Measurements from ENCODE around the gene KYAT1.
A peak's percentile ranks its signal among the peaks of the same experiment; 100 is the strongest.

KYAT1 gene

DNA sequence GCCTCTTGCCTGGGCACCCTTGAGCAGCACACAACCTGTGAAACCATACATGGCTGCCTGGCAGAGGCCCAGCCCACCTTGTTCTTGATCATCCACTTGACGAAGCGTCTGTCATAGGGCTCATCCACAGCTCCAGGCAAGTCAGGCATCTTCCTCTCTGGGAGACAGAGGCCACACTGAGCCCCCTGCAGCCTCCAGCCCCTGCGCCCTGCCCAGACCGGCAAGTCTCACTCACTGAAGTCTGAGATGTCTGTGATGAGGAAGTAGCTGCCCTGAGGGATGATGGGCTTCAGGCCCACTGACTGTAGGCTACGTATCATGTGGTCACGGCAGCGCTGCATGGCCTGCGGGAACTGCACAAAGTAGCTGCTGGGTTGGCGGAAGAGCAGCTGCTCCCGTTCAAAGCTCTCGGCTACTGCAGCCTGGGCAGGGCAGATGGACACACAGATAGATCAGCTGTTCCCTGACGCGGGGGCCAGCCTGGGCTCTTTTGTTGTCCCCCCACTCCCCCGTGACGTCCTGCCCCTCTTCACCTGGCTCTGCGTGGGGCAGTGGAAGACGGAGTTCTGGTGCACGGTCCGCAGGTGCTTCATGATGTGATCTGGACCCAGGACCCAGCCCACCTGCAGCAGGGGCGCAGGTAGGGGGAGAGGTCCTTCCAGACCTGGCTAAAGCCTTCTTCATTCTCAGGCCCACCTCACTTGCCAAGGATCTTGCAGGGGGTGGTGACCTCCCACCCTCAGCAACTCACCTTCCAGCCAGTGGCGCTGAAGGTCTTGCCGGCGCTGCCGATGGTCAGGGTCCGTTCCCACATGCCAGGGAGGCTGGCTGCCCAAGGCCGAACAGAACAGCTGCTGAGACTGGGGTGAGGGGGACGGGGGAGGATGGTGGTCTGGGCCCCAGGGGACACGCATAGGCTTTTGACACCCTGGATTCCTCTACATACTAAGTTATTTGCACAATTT, 46.2 kb downstream of the KYAT1 start:
- no peak for DNase-seq

DNA sequence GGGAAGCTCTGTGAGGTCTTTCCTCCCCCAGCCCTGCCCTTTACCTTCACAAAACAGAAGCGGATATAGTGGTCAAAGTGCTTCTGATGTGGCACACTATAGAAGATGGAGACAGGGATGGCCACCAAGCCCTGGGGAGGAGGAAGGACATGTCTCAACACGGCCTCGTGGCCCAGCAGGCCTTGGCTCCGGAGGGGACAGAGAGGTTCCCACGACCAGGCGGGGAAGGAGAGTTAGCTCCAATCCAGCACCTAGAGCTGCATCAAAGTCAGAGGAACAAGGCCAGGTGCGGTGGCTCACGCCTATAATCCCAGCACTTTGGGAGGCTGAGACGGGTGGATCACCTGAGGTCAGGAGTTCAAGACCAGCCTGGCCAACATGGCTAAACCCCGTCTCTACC, 48.1 kb downstream of the KYAT1 start:
- no peak for DNase-seq

DNA sequence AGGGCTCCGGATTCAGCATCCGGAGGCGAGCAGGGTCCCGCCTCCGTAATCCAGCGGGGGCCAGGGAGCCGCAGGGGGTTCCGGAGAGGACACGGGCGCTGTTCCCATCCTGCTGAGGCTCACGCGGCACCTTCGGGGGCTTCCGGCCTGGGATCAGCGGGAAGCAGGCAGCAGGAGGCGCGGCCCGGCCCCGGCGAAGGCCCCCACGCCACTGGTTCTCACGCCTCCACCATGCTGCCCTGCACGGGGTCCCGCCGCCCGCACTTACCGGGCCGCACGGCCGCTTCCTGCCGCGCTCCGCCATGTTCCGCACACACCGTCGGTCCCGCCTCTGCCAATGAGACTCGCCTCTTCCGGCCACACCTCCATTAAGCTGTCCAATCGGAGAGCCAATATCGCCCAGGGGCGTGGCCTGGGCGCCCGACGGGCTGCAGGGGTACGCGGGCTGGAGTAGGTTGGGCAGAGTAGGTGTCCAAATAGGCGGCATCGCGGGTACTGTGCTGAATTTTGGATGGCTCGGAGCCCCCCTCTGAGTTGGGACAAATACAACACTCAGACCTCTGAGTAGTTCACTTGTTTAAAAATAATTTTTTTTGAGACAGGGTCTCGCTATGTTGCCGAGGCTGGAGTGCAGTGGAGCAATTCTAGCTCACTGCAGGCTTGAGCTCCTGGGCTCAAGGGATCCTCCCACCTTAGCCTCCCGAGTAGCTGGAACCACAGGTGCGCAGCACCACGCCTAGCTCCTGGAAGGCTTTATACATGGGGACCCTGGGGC, 52.1 kb downstream of the KYAT1 start, which contains the start of gene SPOUT1:
Gene SPOUT1, minus strand, starts transcription at position 318 of the 775 bp plus-strand sequence. Its CDS starts 14 bp downstream, at position 304.
- peak; percentile 96 for DNase-seq

DNA sequence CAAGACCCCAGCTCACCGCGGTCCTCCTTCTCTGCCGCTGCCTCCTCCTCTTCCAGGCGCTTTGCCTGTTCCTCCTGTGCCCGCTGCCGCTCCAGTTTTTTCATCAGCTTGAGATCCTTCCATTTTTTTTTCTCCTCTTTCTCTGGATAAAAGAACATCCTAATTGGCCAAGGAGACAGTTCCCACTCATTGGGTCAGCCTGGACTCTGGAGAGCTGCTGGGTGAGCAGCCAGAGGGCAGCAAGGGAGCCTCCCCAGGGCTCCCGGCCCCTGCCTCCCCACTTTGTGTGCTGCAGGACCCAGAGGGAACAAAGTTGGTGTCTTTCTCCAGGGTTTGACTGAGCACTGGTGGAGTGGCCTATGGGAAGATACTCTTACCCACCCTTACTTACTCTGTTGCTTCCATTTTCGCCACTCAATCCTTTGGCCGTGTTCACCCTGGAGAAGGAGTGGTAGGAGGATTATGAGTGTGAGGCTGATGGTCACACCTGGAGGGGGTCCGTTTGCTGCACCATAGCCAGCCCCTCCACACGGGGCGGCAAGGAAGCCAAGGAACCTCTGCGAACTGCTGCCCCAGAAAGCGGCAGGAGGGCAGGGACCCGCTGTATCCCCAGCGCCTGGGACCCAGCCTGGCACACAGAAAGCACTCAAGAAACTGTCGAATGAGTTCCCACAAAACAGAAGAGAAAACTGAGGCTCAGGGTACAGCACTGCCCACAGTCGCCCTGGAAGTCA, 52.9 kb downstream of the KYAT1 start:
- no peak for DNase-seq

DNA sequence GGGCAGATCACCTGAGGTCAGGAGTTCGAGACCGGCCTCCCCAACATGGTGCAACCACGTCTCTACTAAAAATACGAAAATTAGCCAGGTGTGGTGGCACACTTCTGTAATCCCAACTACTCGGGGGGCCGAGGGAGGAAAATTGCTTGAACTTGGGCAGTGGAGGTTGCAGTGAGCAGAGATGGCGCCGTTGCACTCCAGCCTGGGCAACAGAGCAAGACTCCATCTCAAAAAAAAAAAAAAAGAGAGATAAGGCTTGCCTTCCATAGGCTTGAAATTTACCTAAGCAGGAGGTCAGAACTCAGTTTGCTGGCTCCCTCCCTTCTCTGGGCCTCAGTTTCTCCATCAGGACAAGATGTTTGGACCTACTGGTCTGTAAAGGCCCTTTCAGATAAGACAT, 53.5 kb downstream of the KYAT1 start:
- no peak for DNase-seq

DNA sequence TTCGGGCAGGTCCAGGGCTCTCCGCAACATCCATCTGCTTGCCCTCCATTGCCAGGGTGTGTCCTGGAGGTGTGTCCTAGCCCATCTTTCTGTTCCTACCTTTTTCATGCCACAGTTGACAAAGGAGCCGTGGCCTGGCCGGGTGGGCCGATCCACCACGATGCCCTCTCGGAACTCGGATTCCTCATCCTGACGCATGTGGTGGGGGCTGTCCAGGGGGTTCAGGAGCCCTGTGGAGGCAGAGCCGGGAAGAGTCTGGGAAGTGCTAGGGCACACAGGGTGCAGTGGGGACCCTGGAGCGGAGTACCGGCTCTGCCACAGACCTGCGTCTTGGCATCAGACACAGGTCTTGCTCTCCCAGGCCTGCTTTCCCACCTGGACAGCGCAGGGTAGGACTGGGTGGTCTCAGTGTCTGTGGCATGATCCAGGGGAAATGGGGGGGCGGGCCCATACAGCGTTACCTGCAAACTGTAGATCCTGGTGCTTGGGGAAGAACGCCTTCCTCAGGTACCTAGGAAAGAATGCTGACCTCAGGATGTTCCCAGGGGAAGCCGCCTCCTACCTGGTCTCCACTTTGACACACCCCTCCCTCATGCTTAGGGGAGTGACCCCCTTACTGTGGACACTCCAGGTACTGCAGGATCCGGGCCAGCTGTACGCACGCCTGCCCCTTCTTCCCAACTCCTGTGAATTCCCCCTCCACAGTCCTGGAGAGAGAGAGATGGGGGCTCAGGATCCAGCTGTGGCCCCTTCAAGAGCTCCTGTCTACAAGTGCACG, 55.6 kb downstream of the KYAT1 start:
- DNase-seq: no peak

DNA sequence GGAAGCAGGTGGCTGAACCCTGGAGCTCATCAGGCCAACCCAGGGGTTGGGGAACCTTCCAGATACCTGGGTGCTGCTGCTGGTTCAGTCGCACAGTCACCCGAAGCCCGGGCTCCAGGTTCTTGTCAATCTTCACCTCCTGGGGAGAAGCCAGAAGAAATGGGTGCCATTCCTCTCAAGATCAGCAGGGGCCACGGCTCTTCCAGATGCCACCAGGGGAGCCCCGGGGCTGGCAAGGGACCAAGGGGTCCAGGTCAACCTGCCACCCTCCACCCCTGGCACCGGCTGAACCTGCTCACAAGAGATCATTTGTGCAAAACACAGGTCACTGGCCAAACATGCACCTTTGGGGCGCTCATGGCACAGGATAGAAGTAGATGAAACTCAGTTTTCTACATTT, 56.8 kb downstream of the KYAT1 start:
- no peak for DNase-seq

DNA sequence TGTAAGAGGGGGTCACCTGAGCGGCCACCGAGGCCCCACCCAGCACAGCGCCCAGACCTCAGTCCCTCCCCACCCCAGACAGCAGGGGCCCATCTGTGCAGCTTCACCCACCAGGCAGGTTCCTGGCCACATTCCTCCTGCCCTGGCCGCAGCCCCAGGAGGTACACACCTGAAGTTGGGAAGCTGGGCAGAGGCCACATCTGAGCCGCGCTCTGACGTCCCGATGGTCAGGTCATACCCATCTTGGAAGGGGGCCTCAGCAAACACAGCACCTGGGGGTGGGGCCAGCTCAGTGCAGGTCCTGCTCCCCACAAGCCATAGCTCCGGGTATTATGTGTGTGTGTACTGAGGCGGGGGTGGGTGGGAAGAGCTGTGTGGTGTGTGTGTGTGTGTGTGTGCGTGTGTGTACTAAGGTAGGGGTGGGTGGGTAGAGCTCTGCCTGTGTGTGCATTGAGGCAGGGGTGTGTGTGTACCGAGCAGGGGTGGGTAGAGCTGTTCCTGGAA, 57.8 kb downstream of the KYAT1 start:
- no peak for DNase-seq

DNA sequence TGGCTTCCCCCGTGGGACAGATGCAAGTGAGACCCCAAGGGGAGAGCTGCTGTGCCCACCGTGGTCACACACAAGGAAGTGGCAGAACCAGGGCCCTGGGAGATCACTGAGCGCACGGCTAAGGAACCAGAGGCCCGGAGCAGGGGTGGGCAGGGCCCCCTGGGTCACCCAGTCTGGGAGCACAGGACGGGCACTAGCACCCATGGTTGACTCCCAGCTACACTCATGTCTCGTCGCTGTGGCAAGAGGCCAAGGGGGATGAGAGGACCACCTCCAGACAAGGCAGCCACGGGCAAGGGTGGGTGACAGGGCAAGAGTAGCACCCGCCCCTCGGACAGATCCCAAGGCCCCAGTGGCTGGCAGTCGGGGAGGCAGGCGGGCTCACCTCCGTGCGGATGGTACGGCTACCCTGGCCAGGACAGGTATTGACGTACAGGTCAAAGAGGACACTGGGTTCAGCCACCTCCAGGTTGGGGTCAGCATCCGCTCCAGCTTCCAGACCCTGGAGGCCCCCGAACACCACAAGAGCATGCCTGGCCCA, 58.3 kb downstream of the KYAT1 start:
- no peak for DNase-seq

DNA sequence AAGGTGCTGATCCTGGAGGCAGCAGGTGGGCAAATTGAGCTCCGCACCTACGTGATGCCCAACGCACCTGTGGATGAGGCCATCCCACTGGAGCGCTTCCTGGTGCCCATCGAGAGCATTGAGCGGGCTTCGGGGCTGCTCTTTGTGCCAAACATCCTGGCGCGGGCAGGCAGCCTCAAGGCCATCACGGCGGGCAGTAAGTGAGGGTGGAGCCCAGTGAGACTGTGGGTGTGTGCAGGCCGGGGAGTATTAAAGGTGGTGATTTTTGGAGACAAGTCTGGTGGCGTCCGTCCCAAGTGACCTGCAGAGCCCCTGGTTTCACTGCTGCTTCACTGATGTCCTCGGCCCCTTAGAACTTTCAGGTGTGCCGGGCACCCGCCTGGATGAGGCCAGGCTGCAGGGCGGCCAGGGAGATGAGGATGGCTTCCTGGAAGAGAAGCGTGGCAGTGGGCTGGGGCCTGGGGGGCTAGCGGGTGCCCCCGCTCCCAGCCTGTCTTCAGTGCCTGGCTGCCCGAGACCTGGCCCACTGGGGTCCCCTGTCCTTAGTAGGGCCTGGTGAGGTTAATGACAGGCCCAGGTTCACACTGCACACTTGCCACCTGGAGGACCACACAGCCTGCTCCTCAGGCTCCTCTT, 59.2 kb downstream of the KYAT1 start:
- DNase-seq: no peak

DNA sequence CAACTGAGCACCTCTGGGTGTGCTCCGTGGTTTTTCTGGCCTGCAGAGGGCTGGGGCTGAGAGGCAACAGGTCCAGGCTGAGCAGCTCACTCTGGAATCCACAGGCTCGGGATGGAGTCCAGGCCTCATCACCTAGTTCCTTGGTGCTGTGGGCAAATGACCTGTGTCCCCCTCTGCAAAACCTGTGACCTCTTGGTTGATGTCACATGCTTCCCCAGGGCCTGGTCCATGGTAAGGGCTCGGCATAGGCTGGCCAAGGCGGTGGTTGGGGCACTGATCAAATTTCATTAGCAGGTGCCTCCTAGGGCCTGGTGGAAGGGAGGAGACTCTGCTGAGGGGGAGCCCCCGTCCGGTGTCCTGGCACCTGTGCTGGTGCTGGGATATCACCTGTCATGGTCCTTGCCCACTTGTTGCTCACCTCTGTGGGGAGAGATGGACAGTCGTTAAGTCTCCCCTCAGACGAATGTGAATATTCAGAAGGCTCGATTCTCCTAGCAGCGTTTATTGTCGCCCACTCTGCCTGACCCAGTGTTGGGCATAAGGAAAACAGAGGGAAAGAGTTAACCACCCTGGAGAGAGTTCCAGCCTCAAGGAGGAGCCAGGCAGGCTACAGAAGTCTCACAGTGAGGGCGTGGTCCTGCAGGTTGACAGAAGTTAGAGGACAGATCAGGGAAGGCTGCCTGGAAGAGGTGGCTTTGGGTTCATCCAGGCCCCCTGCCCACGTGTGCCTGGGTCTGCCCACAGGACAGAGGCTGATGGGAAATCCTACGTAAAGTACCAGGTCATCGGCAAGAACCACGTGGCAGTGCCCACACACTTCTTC, 60.0 kb downstream of the KYAT1 start:
- DNase-seq: no peak

DNA sequence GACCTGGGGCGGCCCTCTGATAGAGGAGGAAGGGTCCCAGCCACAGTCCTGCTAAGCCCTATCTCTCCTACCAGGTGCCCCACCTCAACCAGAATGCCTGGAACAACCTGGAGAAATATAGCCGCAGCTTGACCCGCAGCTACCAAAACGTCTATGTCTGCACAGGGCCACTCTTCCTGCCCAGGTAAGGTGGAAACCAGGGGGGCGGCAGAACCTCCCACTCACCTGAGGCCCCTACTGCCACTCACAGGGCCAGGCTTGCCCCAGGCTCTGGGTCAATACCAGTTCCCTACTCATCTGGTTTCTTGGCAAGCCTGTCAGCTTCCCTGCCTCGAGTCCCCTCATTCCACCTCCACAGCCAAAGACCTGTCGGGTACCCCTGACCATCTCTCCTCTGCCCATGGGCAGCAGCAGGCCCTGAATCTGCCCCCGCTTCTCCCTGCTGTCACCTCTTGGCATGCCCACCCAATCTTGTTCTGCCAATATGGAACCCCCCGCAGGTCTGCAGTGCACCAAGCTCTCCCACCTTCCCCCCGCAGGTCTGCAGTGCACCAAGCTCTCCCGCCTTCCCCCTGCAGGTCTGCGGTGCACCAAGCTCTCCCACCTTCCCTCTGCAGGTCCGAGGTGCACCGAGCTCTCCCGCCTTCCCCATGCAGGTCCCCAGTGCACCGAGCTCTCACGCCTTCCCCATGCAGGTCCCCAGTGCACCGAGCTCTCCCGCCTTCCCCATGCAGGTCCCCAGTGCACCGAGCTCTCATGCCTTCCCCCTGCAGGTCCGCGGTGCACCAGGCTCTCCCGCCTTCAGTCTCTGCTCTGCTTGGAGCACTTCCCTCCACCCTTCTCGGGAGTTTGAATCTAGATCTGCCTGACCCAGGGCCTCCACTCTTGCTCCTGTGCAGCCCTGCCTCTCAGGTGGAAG, 60.8 kb downstream of the KYAT1 start:
- DNase-seq: no peak

DNA sequence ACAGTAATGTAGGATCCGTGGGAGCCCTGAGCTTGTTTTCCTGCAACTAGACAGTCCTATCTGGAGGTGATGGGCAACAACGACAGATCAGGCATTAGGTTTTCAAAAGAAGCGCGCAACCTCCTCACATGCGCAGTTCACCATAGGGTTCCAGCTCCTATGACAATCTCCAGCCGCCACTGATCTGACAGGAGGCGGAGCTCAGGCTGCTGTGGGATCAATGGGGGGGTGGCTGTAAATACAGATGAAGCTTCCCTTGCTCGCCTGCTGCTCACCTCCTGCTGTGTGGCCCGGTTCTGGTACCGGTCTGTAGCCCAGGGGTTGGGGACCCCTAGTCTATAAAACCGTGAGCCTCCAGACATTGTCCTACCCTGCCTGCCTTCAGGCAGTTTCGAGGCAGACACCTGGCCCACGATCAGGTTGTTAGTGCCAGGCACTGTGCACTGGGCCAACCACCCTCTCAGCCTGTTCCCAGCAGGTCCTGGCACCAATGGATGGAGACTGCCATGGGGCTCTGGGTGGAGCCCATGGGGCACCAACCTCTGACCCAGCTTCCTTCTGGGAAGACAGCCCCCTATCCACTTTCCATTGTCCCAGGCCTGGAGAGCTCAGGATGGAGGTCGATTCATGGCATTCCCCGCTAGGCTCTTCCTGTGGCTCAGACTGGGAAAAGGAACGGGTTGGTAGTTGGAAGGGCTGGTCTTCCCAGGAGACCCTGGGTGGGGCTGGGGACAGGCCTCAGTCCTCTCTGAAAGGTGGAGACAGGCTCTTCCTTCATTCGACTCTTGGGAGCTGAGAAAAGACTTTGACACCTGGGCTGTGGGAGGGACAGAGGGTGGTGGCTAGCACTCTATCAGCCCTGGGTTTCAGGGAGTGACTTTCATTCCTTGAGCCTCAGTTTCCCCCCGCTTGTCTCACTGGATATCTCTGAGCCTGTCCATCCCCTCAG, 61.8 kb downstream of the KYAT1 start:
- no peak for DNase-seq

DNA sequence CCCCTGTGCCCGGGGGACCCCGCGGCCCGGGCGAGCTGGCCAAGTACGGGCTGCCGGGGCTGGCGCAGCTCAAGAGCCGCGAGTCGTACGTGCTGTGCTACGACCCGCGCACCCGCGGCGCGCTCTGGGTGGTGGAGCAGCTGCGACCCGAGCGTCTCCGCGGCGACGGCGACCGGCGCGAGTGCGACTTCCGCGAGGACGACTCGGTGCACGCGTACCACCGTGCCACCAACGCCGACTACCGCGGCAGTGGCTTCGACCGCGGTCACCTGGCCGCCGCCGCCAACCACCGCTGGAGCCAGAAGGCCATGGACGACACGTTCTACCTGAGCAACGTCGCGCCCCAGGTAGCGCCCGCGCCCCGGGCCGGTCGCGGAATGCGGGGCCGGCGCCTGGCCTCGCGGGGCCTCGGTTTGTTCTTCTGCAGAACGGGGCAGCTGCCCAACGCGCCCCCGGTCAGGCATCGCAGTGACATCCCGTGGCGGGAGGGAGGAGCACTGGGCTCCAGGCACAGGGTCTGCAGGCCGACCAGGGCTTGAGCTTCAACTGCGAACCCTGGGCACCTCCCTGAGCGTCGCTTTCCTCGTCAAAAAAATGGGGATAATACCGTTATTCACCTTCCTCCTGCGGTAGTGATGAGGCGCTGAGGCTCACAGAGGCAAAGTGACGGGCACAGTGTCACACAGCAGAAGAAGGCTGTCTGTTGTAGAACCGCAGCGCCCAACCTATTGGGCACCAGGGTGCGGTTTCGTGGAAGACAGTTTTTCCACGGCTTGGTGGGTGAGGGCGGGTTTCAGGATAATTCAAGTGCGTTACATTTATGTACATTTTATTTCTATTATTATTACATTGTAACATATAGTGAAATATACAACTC, 62.7 kb downstream of the KYAT1 start:
- peak; percentile 42 for DNase-seq

DNA sequence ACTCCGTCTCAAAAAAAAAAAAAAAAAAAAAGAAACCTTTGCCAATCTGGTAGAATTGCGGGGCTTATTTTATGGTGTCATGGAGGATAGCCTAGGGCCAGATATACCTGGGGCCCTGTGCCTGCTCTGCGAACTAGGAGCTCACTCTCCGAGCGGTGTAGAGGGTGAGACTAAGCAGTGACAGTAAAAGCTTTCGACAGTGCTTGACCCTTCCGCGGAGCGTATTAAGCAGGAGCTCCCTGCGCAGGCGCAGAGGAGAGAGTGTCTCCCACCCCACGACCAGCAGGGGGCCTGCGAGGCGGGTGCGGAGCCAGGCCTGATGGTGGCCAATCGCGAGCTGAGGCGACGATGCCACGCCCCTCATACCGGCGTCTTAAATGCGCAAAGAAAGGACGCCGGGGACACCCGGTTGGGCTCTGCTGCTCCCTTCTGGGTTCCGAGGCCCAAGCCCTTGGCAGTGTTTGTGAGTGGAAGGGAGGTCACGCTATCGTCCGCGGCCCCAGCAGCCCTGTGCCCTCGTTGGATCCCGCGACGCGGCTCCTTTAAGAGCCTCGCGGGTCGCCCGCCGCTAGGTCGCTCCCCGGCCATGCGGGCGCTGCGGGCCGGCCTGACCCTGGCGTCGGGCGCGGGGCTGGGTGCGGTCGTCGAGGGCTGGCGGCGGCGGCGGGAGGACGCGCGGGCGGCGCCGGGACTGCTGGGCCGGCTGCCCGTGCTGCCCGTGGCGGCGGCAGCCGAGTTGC, 63.5 kb downstream of the KYAT1 start, which contains the start of gene ENDOG:
Gene ENDOG, plus strand, starts transcription at position 402 of the 740 bp plus-strand sequence. Its CDS starts 185 bp downstream, at position 587.
- peak; percentile 98 for DNase-seq

DNA sequence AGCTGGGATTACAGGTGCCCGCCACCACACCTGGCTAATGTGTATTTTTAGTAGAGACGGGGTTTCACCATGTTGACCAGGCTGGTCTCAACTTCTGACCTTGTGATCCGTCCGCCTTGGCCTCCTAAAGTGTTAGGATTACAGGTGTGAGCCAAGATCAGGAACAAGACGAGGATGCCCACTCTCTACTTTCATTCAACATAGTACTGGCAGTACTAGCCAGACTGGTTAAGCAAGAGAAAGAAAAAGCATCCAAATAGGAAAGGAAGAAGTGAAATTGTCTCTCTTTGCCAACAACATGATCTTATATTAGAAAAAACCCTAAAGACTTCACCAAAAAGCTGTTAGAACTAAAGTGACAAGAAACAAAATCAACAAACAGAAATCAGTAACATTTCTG, 70.9 kb downstream of the KYAT1 start:
- no peak for DNase-seq

Data from CD4-positive, alpha-beta T cell treated with Interleukin-12 subunit alpha and Interleukin-12 subunit beta, for 1 hour (primary cell).